Gastroesophageal sphincter (tissue), 4 donors: ENCODE results near the gene SELENOW. TPM values are rescaled to one million over a fixed set of nuclear protein-coding genes. Genes with fewer than 3 reads are reported as not detected.
"Not testable (repeated sequence)": the region's sequence is repeated elsewhere in the genome, so short reads cannot be mapped to it uniquely, and the experiment has no call there.

ENCODE experiments used
- ATAC-seq: fragments of 150-250 bp; one replicate; pipeline ENCODE4 v1.9.1; 2016; ENCODE audit warnings: mild to moderate bottlenecking, moderate library complexity
- H3K27ac ChIP-seq, 4 donors: fragments of 200-600 bp; sonication (generic) in 3 of 4; 1 replicate in 3 of 4; 2 replicates in 1 of 4; pipeline ENCODE4 v1.5.1; 2016 to 2019
- H3K27me3 ChIP-seq: fragments of 200-600 bp; sonication (generic); one replicate; pipeline ENCODE4 v1.5.1; 2019
- H3K36me3 ChIP-seq, 2 donors: fragments of 200-600 bp; sonication (generic); one replicate each; pipeline ENCODE4 v1.5.1; 2019; ENCODE audit warnings: control low read depth in 1 of 2
- H3K4me1 ChIP-seq, 3 donors: fragments of 200-600 bp; sonication (generic); 1 replicate in 2 of 3; 2 replicates in 1 of 3; pipeline ENCODE4 v1.5.1; 2016 to 2019; ENCODE audit warnings: control low read depth in 2 of 3
- H3K4me3 ChIP-seq, 2 donors: fragments of 200-600 bp; sonication (generic); one replicate each; pipeline ENCODE4 v1.5.1; 2019; ENCODE audit warnings: mild to moderate bottlenecking in 1 of 2, moderate library complexity in 1 of 2
- H3K9me3 ChIP-seq, 3 donors: fragments of 200-600 bp; sonication (generic); one replicate each; pipeline ENCODE4 v1.5.1; 2017 to 2019; ENCODE audit warnings: control low read depth in 2 of 3
- EP300 ChIP-seq: sonication (generic); formaldehyde crosslinking; IDR thresholded peaks from one replicate; pipeline ENCODE4 v1.6.1; 2017; ENCODE audit warnings: antibody characterized with exemption, mild to moderate bottlenecking
- POLR2A ChIP-seq, 2 donors: fragments of 450-650 bp; IDR thresholded peaks; one replicate each; pipeline ENCODE4 v1.6.1; 2017; ENCODE audit warnings: antibody characterized with exemption in 2 of 2, mild to moderate bottlenecking in 2 of 2, moderate library complexity in 1 of 2
- POLR2AphosphoS5 ChIP-seq: sonication (generic); formaldehyde crosslinking; IDR thresholded peaks from one replicate; pipeline ENCODE4 v1.6.1; 2017; ENCODE audit warnings: antibody characterized with exemption
- WGBS, 2 donors: methylation state at CpG; one replicate each; pipeline ENCODE4 v1.1.5; 2018; ENCODE audit warnings: low coverage in 1 of 2; 5-methylcytosine and 5-hydroxymethylcytosine counted together
- total RNA-seq, 4 donors: library from RNA; depleted of rRNA; stranded (reverse); fragments of >200 nt; gene quantifications; one replicate each; pipeline ENCODE4 v1.1.0, GENCODE V29; 2016
- TF ChIP-seq, protein P1 (sequence below), 4 experiments: fragments of 200-600 bp in 2 of 4; fragments of 450-650 bp in 2 of 4; sonication (generic) in 1 of 4; IDR thresholded peaks; one replicate each; pipeline ENCODE4 v1.5.1; 2017 to 2019; ENCODE audit warnings: antibody characterized with exemption in 4 of 4, mild to moderate bottlenecking in 2 of 4, moderate library complexity in 2 of 4

SELENOW gene
- total RNA-seq, 4 donors from 2014 or later: 1,196 to 1,646 (median 1,370) TPM

DNA sequence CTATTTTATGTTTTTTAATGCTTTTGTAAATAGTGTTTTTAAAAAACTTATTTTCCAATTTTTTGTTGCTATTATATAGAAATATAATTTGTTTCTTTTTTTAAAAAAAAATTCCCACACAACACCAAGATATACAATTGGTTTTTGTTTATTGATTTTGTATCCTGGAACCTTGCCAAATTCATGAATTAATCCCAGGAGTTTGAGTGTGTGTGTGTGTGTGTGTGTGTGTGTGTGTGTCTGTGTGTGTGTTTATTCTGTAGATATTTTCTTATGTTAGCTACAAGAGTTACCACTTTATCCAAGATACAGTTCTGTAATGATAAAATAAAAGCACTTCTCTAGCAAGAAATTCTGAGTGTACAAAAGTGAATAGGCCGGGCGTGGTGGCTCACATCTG, 18.3 kb downstream of the SELENOW start:
- TF ChIP-seq EP300 (no peak), POLR2AphosphoS5 (no peak), POLR2A (IDR thresholded peaks at IDR 0.05) (no peak)
- TF ChIP-seq, protein P1, sequence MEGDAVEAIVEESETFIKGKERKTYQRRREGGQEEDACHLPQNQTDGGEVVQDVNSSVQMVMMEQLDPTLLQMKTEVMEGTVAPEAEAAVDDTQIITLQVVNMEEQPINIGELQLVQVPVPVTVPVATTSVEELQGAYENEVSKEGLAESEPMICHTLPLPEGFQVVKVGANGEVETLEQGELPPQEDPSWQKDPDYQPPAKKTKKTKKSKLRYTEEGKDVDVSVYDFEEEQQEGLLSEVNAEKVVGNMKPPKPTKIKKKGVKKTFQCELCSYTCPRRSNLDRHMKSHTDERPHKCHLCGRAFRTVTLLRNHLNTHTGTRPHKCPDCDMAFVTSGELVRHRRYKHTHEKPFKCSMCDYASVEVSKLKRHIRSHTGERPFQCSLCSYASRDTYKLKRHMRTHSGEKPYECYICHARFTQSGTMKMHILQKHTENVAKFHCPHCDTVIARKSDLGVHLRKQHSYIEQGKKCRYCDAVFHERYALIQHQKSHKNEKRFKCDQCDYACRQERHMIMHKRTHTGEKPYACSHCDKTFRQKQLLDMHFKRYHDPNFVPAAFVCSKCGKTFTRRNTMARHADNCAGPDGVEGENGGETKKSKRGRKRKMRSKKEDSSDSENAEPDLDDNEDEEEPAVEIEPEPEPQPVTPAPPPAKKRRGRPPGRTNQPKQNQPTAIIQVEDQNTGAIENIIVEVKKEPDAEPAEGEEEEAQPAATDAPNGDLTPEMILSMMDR (IDR thresholded peaks at IDR 0.05): no peak
- H3K4me1 ChIP-seq: no peaks in the 10 kb centered on the region
- H3K9me3 ChIP-seq: no peaks in the 10 kb centered on the region
- no peaks in the 10 kb centered on the region for H3K36me3 ChIP-seq
- no peaks in the 10 kb centered on the region for H3K27me3 ChIP-seq
- no peak overlapping the region for H3K4me3 ChIP-seq
- no peak for ATAC-seq
- H3K27ac ChIP-seq: no peak overlapping the region
- WGBS, 2 donors: 95 to 100% methylated on average over 2 of the region's 2 CpGs

DNA sequence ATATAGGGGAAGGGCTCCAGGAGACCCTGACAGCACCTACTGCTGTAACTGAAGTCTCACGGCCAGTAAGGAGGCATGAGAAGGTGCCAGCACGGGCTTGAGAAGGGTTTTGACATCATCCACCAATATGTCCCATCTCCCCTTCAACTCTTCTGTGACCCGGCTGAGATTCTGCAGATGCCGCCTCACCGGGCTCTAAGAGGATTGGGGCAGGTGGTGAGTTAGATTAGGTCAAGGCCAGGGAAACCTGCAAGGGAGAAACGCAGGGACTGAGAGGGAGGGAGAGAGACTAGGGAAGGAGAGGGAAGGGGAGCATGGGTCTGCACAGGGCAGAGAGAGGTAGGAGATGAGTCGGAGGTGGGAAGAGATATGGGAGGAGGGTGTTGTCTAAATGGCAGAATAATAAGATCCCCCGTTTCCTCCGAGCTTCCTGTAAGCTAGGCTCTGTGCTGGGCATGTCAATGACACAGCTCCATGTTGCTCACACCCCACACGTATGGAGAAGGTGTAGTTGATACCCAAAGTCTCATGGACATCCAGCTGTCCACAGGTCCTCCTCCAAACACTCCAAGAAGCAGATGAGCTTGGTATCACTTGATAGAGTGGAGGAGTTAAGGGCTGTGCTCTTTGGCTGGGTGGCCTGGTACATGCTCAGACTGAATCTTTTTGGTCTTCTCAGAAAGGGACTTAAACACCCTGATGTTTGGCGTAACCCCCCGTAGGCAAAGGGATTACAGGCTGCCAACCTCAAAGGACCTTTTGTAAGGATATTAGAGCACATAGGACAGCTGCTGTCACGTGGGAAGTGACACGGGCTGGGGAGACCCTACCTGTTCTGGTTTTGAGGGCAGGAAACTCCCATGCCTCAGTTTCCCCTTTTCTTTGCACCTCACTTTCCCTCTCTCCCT, 19.7 kb downstream of the SELENOW start:
- TF ChIP-seq POLR2A (IDR thresholded peaks at IDR 0.05) (no peak), EP300 (no peak), POLR2AphosphoS5 (no peak)
- TF ChIP-seq, protein P1 (IDR thresholded peaks at IDR 0.05): no peak
- 56 to 77% methylated on average over 7 to 11 of the region's 14 CpGs for WGBS, 2 donors
- H3K4me3 ChIP-seq: no peak overlapping the region
- no peaks in the 10 kb centered on the region for H3K4me1 ChIP-seq
- no peak for ATAC-seq
- H3K27ac ChIP-seq: no peak overlapping the region
- H3K27me3 ChIP-seq: no peaks in the 10 kb centered on the region
- no peaks in the 10 kb centered on the region for H3K36me3 ChIP-seq
- H3K9me3 ChIP-seq: no peaks in the 10 kb centered on the region

DNA sequence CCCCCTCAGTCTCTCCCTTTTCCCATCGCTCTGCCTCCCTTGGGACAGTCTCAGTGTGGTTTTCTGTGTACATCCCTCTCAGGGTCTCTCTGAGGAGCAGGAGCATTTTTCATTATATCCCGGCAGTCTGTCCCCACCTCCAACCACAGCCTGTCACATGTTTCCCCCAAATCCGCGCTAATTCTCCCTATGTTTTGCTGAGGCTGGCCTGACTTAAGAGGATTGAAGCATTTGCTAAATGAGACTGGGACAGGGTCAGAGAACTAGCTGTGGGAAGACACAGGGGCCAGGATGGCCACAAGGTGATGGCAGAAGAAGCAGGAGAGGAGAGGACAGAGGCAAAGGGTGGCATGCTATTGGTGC, 20.4 kb downstream of the SELENOW start:
- Histone ChIP-seq H3K9me3 (no peaks in the 10 kb centered on the region), H3K4me1 (no peaks in the 10 kb centered on the region), H3K27me3 (no peaks in the 10 kb centered on the region), H3K36me3 (no peaks in the 10 kb centered on the region), H3K4me3 (no peak overlapping the region), H3K27ac (no peak overlapping the region)
- 73 to 86% methylated on average over 1 to 4 of the region's 4 CpGs for WGBS, 2 donors
- ATAC-seq: no peak
- TF ChIP-seq POLR2AphosphoS5: no peak
- TF ChIP-seq POLR2A (IDR thresholded peaks at IDR 0.05): no peak
- TF ChIP-seq, protein P1 (IDR thresholded peaks at IDR 0.05): no peak
- TF ChIP-seq EP300: no peak

DNA sequence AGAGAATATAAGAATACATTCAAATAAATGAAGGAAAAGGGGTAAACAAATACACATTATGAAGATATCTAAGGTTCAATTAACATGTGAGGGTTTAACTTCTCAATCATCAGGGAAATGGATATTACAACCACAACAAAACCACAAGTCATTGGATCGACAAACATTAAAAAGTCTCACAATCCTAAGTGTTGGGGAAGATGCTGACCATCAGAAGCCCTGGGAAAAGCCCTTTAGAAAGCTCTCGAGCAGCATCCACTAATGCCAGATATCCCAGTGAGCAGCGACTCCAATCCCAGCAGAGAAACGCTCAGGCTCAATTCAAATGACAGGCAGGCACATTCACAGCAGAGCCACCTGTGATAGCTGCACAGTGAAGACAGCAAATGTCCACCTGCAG, 22.8 kb downstream of the SELENOW start:
- Histone ChIP-seq H3K9me3 (no peaks in the 10 kb centered on the region), H3K36me3 (no peaks in the 10 kb centered on the region), H3K4me3 (no peak overlapping the region), H3K4me1 (no peaks in the 10 kb centered on the region), H3K27me3 (no peaks in the 10 kb centered on the region), H3K27ac (no peak overlapping the region)
- 88 to 90% methylated on average over 1 to 2 of the region's 4 CpGs for WGBS, 2 donors
- no peak for ATAC-seq
- TF ChIP-seq POLR2AphosphoS5 (no peak), POLR2A (IDR thresholded peaks at IDR 0.05) (no peak), EP300 (no peak)
- TF ChIP-seq, protein P1 (IDR thresholded peaks at IDR 0.05): no peak

DNA sequence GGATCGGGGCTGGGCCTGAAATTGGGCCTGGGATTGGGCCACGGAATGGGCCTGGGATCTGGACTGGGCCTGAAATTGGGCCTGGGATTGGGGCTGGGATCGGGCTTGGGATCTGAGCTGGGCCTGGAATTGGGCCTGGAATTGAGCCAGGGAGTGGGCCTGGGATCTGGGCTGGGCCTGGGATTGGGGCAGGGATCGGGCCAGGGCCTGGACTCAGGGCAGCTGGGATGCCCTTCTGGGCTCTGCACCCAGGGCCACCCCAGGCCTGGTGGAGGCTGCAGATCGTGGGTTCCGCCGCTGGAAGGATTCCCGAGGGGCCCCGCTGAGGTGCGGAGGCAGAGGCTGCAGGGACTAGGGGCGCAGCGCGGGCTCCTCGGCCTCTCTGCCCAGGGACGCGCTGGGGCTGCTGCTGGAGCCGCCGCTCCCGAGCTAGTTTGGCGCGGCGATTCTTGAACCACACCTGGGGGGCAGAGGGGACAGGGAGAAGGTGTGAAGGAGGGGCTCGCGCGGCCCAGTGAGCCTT, 24.1 kb downstream of the SELENOW start:
- Histone ChIP-seq H3K36me3 (no peaks in the 10 kb centered on the region), H3K27me3 (no peaks in the 10 kb centered on the region), H3K9me3 (no peaks in the 10 kb centered on the region), H3K27ac (no peak overlapping the region), H3K4me3 (no peak overlapping the region), H3K4me1 (no peaks in the 10 kb centered on the region)
- WGBS, 2 donors: 100% methylated on average over 2 of the region's 25 CpGs; no CpG with 5 or more reads in 1 of the 2 donors
- TF ChIP-seq, protein P1 (IDR thresholded peaks at IDR 0.05): no peak
- TF ChIP-seq EP300: no peak
- TF ChIP-seq POLR2AphosphoS5: no peak
- no peak for TF ChIP-seq POLR2A (IDR thresholded peaks at IDR 0.05)
- ATAC-seq: no peak

DNA sequence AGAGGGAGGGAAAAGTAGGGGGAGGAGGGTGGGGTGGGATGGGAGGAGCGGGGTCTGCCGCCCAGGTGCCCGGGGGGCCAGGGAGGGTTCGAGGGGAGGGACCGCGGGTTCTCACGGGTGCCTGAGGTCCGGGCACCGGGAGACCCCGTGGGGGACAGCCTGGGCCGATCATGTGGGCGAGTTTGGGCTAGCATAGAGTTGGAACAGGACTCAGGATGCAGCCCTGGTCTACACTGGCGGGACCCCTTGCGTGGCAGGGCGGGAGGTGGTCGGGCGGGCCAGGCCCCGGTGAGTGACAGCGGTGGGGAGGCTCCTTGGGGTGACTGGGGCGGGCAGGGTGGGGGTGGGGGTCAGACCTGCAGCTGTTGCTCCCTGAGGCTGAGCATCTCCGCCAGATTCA, 24.6 kb downstream of the SELENOW start:
- ATAC-seq, H3K27me3 ChIP-seq, H3K9me3 ChIP-seq, H3K4me3 ChIP-seq, H3K4me1 ChIP-seq, H3K36me3 ChIP-seq, H3K27ac ChIP-seq: not testable (repeated sequence)
- no CpG with 5 or more reads among the region's 21 CpGs for WGBS, 2 donors

DNA sequence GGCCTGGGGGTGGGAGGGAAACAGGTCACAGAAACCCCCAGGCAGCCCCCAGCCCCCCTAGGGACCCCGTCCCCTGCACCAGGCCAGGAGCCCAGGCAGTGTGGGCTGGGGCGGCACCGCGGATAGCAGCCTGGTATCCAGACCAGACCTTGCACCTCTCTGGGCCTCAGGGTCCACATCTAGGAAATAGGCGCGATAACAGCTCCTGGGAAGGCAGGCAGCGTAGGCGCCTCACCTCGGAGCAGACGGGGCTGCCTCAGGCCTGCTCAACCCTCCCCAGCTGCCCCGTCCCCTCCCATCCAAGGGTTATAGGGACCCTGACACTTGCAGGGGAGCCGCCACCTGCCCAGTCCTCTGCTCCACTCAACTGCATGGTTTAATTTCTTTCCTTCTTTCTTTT, 25.2 kb downstream of the SELENOW start:
- H3K27me3 ChIP-seq, ATAC-seq, H3K36me3 ChIP-seq, H3K9me3 ChIP-seq, H3K4me3 ChIP-seq, H3K4me1 ChIP-seq, H3K27ac ChIP-seq: not testable (repeated sequence)
- WGBS, 2 donors: no CpG with 5 or more reads among the region's 12 CpGs
